DND-41 (cell line): ENCODE measurements around the gene NFKBIE.

Experiments used
- CTCF ChIP-seq: IDR thresholded peaks from 2 replicates; pipeline ENCODE4 v1.5.1; 2012; ENCODE audit warnings: borderline replicate concordance, low read length, moderate library complexity, mild to moderate bottlenecking; ENCODE audit not compliant: poor library complexity, severe bottlenecking; ENCODE audit errors: extremely low read depth
- EZH2 ChIP-seq: IDR thresholded peaks from 3 replicates; pipeline ENCODE4 v1.6.1; 2012; ENCODE audit warnings: borderline replicate concordance, low read depth, mild to moderate bottlenecking, moderate library complexity, low read length, inconsistent platforms; ENCODE audit not compliant: severe bottlenecking

GRCh38 chr6:44310241-44310640, 44.9 kb upstream of the NFKBIE start:
- TF ChIP-seq CTCF (no peak), EZH2 (no peak)
